DMS79 treated with DMSO at 0.1 percent for 48 hours (cell line): ENCODE data around the gene LIMS3.
"Not testable (repeated sequence)": the region's sequence is repeated elsewhere in the genome, so short reads cannot be mapped to it uniquely, and the experiment has no call there.

Experiments used
- DNase-seq: peaks from one replicate; lab custom pipeline; 2025; lab: John Stamatoyannopoulos, UW

Gene LIMS3

DNA sequence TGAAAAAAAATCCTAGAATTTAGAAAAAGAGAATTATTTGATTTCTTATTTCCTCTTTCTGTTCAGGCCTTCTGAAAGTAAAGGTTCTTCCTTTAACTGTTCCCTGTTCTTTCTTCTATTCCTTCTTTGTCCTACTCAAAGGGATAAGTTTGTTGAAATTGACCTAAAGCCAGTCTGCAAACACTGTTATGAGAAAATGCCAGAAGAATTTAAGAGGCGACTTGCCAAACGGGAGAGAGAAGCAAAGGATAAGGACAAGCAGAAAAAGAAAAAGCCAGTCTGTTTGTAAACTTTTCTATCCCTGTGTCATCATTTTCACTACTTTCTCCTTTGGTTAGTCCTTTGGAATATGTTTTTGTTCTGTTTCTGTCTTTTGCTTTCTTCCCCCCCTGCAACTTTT, 26.0 kb downstream of the LIMS3 start:
- DNase-seq, result not testable (repeated sequence)

DNA sequence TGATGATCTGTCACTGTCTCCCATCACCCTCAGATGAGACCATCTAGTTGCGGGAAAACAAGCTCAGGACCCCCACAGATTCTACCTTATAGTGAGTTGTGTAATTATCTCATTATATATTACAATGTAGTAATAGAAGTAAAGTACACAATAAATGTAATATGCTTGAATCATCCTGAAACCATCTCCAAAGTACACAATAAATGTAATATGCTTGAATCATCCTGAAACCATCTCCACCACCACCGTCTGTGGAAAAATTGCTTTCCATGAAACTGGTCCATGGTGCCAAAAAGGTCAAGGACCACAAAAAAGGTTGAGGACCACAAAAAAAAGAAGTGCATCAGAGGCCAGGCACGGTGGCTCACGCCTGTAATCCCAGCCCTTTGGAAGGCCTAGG, 29.3 kb downstream of the LIMS3 start:
- not testable (repeated sequence) for DNase-seq

DNA sequence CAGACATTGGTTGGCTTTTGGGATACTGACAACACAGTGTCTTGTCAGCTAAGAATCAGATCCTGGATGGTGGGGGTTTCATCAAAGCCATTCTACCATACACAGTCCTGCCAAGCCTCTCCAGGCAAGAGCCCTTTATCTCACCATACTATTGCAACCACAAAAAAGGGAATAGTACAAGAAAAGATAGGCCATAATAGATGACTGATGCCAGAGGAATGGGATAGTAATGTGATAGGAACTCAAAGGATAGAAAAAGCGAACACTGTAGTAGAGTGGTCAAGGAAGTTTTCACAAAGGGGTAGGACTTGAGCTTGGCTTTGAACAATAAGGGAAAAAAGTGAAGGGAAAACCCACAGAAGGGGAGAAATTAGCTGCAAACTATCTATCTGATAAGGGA, 30.7 kb downstream of the LIMS3 start:
- not testable (repeated sequence) for DNase-seq

- not testable (repeated sequence) for DNase-seq
Measured at GRCh38 chr2:109936534-109936933, 38.0 kb downstream of the LIMS3 start.

DNA sequence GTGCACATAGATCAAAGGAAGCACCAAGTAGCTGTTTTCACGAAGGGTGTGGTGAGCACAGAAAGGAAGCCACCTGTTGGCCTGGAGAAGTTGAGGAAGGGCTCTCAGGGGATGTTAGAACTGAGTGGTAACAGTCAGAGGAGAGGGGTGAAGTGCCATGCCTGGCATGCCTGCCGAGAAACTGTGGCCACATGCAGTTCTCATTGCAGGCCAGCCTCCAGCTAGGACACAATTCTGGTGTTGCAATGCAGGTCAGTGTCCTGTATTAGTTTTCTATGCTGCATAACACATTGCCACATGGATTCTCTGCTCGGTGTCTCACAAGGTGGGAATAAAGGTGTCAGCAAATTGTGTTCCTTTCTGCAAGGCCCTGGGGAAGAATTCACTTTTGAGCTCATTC, 46.9 kb downstream of the LIMS3 start:
- not testable (repeated sequence) for DNase-seq

DNA sequence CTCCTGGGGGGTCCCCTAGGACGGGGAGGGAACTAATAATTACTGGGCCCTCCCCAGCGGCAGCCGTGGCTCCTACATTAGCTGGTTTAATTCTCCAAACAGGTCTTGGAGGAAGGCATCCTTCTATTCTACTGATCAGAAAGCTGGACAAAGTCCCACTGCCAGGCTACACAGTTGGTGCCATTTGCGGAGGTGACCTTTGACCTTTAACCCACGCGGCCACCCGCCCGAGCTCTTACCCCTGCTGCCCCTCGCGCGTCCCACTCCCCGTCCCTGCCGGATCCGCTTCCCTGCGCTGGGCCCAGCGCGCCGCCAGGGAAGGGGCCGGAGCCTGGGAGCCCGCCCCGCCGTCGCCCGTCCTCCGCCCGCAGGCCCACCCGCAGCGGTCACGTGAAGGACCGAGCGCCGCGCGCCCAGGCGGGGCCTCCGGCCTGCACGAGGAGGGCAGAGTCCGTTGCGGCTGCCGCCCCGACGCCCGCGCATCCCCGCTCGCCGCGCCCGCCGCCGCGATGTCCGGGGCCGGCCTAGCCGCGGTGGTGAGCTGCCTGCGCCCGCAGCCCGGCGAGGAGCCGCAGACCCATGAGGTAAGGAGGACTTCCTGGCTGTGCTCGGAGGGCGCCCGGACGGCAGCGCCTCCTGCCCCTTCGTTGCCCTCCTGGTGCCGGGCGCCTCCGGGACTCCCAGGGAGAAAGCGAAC, 48.9 kb downstream of the LIMS3 start:
- not testable (repeated sequence) for DNase-seq

GRCh38 chr2:109947959-109948520, 49.6 kb downstream of the LIMS3 start:
- not testable (repeated sequence) for DNase-seq

- DNase-seq, result not testable (repeated sequence)
Measured at GRCh38 chr2:109950146-109950843, 51.8 kb downstream of the LIMS3 start.

DNA sequence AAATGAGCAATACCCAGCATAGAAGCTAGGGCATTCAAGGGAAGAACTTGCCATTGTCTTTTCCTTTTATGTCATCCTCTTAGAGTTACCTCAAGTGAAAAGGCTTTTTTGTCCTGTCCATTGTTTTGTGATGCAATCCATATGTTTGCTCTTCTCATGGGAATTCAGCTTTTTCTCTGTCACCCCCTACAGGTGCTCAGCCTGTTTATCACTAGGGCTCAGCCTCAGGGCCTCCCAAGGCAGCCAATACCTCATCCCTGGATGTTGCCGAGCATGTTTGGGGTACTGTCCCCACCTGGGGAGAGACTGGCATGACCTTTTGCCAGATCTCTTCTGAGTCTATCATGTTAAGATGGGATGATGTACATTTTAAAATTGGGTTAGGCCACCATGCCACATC, 65.5 kb downstream of the LIMS3 start:
- not testable (repeated sequence) for DNase-seq

DNA sequence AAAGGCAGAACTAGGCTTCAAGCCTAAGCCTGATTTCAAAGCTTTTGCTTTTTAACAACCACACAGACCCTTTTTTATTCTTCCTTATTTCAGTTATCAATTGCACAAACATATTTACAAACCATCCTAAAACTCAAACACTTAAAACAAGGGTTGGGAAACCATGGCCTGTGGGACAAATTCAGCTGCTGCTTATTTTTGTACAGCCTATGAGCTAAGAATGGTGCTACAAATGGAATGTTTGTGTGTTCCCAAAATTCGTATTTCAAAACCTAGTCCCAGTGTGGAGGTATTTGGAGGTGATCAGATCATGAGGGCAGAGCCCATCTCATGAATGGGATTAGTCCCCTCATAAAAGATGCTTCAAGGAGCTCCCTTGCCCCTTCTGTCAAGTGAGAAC, 67.0 kb downstream of the LIMS3 start:
- not testable (repeated sequence) for DNase-seq

GRCh38 chr2:109966107-109966736, 67.7 kb downstream of the LIMS3 start:
- DNase-seq, result not testable (repeated sequence)

DNA sequence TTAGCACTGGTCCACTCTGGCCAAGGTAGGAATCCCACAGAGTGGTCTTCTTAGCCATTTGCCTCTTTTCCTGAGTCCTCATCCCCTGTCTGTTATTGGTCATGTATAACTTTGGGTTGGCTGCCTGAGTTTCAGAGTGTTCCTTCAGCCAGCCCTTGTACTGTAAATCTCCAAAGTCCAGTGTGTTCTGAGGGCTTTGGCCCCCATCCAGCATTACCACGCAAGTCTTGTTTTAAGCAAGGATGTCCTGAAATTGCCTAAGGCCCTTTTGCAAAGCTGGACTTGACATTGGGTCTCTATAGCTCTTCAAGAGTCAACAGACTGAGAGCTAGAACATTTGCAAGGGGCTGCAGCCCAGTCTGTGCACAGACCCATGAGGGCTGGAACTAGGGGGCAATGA, 68.4 kb downstream of the LIMS3 start:
- not testable (repeated sequence) for DNase-seq

- DNase-seq, result not testable (repeated sequence)
Measured at GRCh38 chr2:109969864-109970263, 71.4 kb downstream of the LIMS3 start.

GRCh38 chr2:109971710-109972109, 73.2 kb downstream of the LIMS3 start:
- DNase-seq, result not testable (repeated sequence)
